Left hindlimb (tissue), 1 donor: ENCODE results near the gene CHST6.
A peak's percentile ranks its signal among the peaks of the same experiment; 100 is the strongest.

Experiments used
- DNase-seq: peaks from one replicate; pipeline ENCODE4 v3.0.0-alpha.2; 2018

CHST6 gene

DNA sequence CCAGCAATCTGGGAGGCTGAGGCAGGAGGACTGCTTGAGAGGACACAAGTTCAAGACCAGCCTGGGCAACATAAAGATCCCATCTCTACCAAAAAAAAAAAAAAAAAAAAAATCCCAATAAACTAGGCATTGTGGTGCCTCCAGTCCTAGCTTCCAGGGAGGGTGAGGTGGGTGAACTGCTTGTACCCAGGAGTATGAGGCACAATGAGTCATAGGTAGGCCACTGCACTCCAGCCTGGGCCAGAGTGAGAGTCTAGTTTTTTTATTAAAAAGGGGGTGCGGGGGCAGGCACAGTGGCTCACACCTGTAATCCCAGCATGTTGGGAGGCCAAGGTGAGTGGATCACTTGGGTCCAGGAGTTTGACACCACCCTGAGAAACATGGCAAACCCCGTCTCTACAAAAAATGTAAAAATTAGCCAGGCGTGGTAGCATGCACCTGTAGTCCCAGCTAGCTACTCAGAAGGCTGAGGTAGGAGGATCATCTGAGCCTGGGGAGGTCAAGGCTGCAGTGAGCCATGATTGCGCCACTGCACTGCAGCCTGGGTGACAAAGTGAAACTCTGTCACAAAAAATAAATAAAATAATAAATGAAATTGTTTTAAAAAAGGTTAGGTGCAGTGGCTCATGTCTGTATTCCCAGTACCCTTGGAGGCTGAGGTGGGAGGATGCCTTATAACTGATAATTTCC lies 7.8 kb upstream of the CHST6 start:
- DNase-seq = no peak

DNA sequence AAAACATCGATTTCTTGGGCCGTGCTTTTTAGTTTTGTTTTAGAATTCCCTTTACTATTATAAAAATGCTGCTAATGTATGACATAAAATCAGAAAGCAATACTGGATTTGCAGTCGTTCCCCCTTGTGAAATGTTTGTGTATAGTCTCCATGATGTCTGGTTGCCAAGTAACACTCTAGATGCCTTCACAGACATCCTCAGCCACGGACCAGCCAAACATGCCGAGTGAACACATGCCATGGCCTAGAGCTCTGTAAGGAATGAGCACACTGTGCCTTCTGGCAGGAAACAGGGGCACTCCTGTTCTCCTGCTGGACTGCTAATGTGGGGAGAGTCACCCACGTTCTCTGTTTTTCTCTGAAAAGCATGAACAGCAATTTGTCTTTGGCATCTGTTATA lies 6.6 kb upstream of the CHST6 start:
- DNase-seq = peak; percentile 78

- no peak for DNase-seq
Measured at GRCh38 chr16:75501359-75501758, 6.1 kb upstream of the CHST6 start.

GRCh38 chr16:75498605-75499322 lies 3.5 kb upstream of the CHST6 start:
- DNase-seq = peak; percentile 80

DNA sequence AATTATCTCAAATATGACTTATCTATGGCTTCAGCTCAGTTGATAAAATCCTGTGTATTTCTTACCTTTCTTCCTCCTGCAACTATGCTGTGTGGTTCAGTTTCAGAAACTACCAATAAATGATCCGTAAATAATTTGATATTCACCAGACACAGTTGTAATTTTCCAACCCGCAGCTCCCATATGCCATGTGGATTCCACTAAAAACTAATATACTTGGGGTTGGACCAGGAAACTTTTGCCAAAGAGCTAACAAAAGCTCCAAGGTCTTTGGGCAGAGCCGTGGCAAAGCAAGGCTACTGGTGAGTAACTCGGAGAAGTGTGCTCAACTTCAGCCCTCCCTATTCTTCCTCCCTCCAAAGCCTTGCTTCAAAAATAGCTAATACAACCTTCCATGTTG lies 2.3 kb upstream of the CHST6 start:
- no peak for DNase-seq

DNA sequence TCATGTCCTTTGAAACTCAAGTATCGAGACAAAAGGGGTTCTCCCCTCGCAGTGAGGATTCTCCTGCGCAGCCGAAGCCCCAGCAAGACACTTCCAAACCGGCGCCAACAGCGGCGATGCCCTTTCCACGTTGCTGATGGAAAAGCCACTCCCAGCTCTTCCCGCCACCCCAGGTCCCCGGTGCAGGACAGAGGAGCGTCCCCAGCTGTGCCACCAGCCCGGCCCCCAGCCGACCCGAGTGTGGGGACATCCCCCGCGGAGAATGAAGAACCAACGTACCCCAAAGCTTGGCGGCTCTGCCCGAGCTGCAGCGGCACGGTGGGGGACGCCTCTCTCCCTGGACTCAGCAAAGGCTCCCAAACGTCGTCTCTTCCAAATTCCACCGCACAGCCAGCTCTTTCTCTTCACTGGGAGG lies 573 bp downstream of the CHST6 start:
- peak; percentile 47 for DNase-seq

DNA sequence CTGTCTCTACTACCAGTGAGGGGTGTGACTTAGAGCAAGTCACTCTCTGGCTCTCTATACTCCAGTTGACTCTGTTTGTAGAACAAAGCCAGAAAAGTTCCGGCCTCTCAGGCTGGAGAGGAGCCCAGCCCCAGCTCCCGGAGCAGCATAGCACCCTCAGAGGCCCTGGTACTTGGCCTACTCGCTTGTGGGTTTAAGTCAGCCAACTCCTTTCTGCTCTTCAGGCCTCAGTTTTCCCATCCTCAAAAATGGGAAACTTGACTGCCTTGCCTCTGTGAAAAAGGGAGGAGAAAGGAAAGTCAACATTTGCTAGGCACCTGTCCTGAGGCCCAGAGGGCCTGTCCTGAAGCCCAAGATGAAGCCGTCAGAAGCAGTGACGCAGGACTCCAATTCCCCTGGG lies 1.1 kb downstream of the CHST6 start:
- no peak for DNase-seq

DNA sequence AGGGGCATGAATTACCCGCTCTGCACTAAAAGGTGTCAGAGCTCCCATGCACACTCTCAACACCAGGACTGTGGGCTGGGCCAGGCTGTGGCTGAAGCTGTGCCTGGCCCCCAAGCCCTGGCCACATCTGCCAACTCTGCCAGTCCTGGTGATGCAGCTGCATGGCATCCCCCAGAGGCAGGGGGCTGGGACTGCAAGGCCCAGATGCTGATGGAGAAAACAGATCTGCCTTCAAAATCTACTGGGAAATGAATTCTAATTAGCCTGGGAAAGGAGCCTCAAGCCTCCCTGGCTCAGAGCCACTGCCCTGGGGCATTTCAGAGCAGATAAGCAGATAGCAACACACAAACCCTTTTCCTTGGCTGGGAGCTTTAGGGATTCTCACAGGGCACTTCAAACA lies 3.4 kb downstream of the CHST6 start:
- DNase-seq = no peak

DNA sequence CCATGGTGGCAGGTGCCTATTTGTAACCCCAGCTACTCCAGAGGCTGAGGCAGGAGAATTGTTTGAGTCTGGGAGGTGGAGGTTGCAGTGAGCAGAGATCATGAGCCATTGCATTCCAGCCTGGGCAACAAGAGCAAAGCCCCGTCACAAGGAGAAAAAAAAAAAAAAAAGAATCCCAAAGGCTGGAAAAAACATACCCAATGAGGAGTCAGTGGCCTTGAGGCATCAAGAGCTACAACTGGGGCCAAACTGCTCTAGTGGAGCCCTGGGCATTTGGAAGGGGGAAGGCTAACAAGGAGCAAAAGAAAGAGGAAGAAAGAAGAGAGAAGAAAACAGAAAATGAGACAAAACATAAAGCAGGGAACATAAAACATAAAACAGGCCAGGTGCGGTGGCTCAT lies 6.9 kb downstream of the CHST6 start:
- DNase-seq = no peak

DNA sequence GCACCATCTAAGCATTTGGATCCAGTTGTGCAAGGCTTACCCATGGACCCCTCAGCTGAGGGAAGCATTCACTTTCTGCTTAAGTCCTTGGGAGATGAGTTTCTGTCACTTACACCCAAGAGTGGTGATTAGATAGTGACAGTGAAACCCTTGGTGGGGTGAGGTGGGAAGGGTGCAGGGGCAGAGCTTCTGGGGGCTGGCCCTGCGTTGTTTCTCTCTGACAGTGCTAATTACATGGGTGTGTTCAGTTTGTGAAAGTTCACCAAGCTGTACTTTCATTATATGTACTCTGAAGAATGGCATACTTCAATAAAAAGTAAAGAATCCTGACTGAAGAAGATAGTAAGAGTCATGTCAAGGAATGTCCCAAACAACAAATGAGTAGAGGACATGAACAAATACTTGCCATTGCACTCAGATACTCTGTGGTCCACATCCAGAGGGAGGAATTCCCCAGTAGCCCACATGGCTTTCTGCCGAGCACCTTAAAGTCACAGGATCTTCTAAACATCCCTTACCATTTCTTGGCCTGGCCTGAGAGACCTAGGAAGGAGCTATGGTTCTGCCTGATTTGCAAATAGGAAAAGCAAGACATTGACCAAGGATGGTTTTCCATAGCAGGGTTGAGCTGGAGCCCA lies 8.4 kb downstream of the CHST6 start:
- DNase-seq = no peak

- no peak for DNase-seq
Measured at GRCh38 chr16:75486014-75486675, 9.1 kb downstream of the CHST6 start.

DNA sequence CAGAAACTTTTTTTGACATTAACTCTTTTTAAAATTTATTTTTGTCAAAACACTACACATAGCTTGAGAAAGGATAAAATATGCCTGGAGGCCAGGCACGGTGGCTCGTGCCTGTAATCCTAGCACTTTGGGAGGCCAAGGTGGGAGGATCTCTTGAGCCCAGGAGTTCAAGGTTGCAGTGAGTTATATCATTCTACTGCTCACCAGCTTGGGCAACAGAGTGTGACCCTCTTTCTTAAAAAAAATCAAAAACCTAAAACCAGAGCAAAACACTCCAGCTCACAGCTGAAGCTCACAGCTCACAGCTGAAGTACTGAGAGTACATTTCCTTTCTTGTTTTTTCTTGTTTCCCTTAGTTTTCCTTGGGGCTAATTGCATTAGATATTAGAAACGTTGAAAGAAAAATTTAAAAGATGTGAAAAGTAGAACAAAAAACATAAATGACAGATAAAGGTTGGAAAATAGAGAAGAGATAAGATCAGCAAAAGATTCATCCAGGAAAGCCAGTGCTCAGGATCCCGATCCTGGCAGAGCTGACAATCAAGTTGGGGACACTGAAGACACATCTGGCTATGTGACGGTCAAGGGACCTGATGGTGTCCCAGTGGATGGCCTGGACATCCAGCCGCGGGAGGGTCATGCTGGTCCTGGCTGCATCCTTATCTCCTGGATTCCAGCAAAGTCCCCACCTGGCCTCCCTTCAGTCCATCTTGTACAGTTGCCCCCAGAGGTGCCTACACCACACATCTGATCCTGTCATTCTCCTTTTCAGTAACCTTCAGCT lies 9.8 kb downstream of the CHST6 start:
- no peak for DNase-seq

DNA sequence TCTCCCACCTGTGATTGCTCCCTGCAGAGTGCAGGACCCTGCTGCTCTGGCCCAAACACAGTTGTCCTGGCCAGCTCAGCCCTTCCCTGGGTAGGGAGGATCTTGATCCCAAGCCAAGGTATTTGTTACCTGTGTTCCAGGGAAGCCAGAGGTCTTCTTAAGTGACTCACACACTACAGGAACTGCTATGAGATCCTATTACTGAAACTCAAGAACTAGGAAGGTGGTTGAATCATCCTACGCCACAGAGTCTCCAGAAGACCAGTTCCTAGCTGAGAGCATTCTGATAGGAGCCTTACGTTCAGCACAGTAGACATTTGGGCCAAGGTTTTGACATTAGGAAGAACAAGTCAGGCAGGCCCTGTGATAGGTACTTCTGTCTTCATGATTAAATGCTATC lies 12.0 kb downstream of the CHST6 start:
- DNase-seq = no peak

DNA sequence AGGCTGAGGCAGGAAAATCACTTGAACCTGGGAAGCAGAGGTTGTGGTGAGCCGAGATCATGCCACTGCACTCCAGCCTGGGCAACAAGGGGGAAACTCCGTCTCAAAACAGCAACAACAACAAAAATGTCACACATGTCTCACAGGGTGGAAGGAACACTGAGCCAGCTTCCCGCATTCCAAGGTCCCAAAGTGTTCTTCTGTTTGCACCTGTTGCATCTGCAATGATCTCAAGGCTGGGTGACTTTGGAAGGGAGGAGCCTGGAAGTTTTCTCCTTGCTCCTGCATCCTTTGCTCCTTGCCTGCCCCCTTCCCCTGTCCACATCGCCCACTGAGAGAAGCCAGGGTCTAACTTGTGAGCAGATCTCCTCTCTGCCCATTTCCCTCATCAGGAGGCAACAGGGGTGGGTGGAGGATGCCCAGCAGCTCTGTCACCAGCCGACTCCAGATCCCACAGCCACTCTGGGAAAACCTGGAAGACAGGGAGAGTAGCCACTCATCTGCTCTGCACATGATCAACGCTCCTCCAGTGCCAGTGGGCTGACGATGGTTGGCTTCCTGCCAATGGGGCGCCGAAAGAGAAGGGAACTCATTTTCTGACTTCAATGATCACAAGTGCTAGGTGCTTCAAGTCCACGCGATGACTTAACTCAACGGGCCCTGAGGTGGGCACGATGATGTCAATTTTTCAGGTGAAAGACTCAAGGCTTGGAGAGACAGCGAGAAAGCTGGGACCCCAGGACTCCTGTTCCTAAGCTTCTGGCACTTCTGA lies 12.6 kb downstream of the CHST6 start:
- DNase-seq = no peak

DNA sequence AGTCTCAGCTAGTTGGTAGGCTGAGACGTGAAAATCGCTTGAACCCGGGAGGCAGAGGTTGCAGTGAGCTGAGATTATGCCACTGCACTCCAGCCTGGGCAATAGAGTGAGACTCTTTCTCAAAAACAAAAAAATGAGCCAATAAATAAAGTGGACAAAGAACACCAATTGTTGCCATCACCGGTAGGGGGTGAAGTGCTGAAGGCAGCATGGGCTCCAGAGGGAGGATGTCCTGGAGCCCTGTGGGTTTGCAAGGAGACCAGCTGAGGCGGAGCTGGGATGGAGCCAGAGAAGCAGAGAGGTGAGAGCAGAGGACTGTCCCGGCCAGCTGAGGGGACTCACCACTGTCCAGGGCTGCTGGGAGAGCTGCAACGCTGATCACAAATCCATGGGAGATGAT lies 13.8 kb downstream of the CHST6 start:
- no peak for DNase-seq

- DNase-seq = no peak
Measured at GRCh38 chr16:75479421-75479990, 15.7 kb downstream of the CHST6 start.

GRCh38 chr16:75478480-75479345 lies 16.5 kb downstream of the CHST6 start:
- DNase-seq = no peak

GRCh38 chr16:75477680-75478473 lies 17.4 kb downstream of the CHST6 start:
- no peak for DNase-seq

DNA sequence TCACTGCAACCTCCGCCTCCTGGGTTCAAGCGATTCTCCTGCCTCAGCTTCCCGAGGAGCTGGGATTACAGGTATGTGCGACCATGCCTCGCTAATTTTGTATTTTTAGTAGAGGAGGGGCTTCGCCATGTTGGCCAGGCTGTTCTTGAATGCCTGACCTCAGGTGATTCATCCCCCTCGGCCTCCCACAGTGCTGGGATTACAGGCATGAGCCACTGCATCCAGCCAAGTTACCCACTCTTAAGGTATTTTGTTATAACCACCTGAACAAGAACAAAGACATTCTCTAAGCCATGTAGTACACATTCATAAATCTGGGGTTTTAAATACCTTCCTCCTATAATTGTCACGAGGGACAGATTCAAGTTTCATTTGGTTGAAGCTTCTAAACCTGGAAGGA lies 18.4 kb downstream of the CHST6 start:
- no peak for DNase-seq

DNA sequence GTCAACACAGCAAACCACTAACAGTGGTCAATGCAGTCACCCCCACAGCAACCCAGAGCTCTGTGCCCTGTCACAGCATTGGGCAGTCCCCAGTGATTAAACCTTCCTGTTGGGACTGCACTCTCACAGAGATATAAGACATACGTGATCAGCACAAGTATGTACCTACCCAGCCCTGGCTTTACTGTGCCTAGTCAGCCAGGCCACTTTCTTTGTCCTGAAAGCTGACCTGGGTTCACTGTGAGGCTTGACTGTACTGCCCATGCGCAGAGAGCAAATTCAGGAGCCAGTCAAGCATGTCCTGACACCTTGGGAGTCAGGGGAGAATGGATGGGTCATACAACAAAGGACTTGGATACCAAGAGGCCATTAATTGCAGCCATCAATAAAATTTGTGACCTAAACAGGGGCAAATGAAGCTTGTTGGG lies 19.8 kb downstream of the CHST6 start:
- DNase-seq = no peak
